Measurements from ENCODE around the gene RCAN2. TPM values are rescaled to one million over a fixed set of nuclear protein-coding genes. Genes with fewer than 3 reads are reported as not detected.

Gene RCAN2
- total RNA-seq, 1 experiment from 2014 or later: not detected

DNA sequence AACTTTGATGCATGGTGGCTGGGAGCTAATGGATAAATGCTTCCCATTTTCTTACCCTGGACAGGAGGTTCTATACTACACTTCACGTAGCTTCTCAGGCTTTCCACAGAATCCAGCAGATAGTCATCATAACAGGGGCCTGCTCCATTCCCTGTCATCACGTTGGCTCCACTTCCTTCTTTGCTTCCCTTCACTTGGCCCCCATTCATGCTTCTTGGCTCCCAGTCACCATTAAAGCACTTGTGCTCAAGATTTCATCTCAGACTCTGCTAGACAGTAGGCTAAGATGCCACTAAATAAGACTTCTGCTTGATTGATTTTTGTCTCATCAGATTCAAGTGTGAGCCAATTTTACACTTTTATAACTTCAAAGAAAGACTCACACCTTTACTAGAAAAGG, 186.0 kb downstream of the RCAN2 start:
- H3K9me3 ChIP-seq (ENCODE audit: low read depth, low read length, poor library complexity, severe bottlenecking): no peaks in the 10 kb centered on the region
- ChIA-PET CTCF (no interaction called here), POLR2A (ENCODE audit: low non-redundant PET) (no interaction called here)
- H3K4me1 ChIP-seq (ENCODE audit: insufficient read depth, low read length, poor library complexity, severe bottlenecking): no peaks in the 10 kb centered on the region
- no TSS peak for BruUV-seq (replicated peaks)
- H3K27ac ChIP-seq (ENCODE audit: low read depth, low read length, poor library complexity, severe bottlenecking): no peak overlapping the region
- no peaks in the 10 kb centered on the region for H3K36me3 ChIP-seq (ENCODE audit: insufficient read depth, low read length, poor library complexity, severe bottlenecking)
- intact Hi-C loops (cut with micrococcal nuclease; ENCODE audit: unreplicated experiment): no loop called here
- DNase-seq (ENCODE audit: low spot score): no peak
- H3K27me3 ChIP-seq (replicated peaks; ENCODE audit: insufficient read depth, low read depth, low read length, poor library complexity): peaks cover 7% of the 10 kb centered on the region
- no peak overlapping the region for H3K4me3 ChIP-seq (ENCODE audit: low read depth, low read length, poor library complexity, severe bottlenecking)
- no peak for TF ChIP-seq EZH2 (IDR thresholded peaks at IDR 0.05; ENCODE audit: borderline replicate concordance, low read depth, low read length, poor library complexity, severe bottlenecking)
- TF ChIP-seq, protein P1, sequence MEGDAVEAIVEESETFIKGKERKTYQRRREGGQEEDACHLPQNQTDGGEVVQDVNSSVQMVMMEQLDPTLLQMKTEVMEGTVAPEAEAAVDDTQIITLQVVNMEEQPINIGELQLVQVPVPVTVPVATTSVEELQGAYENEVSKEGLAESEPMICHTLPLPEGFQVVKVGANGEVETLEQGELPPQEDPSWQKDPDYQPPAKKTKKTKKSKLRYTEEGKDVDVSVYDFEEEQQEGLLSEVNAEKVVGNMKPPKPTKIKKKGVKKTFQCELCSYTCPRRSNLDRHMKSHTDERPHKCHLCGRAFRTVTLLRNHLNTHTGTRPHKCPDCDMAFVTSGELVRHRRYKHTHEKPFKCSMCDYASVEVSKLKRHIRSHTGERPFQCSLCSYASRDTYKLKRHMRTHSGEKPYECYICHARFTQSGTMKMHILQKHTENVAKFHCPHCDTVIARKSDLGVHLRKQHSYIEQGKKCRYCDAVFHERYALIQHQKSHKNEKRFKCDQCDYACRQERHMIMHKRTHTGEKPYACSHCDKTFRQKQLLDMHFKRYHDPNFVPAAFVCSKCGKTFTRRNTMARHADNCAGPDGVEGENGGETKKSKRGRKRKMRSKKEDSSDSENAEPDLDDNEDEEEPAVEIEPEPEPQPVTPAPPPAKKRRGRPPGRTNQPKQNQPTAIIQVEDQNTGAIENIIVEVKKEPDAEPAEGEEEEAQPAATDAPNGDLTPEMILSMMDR (conservative IDR thresholded peaks at IDR 0.05; ENCODE audit: low read depth, low read length): no peak

DNA sequence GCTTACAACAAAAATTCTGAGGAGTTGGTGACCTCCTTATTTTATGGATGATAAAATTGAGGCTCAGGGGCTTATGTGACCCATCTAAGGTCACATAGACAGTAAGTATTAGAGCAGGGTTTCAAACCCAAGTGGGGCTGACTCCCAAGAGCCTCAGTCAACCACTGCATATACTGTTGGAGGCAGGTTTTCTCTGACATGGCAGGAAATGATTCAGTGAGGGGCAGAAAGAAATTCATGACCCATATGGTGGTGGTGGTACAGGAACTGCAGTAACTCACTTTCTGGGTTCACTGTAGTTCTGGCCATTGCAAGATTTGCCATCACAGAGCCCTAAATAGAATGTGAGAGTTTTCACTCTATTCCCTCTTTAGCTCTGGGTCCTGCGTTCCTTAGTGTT, 188.4 kb downstream of the RCAN2 start:
- Histone ChIP-seq H3K4me3 (ENCODE audit: low read depth, low read length, poor library complexity, severe bottlenecking) (no peak overlapping the region), H3K36me3 (ENCODE audit: insufficient read depth, low read length, poor library complexity, severe bottlenecking) (no peaks in the 10 kb centered on the region), H3K4me1 (ENCODE audit: insufficient read depth, low read length, poor library complexity, severe bottlenecking) (no peaks in the 10 kb centered on the region), H3K9me3 (ENCODE audit: low read depth, low read length, poor library complexity, severe bottlenecking) (no peaks in the 10 kb centered on the region), H3K27ac (ENCODE audit: low read depth, low read length, poor library complexity, severe bottlenecking) (no peak overlapping the region), H3K27me3 (replicated peaks; ENCODE audit: insufficient read depth, low read depth, low read length, poor library complexity) (peaks cover 4% of the 10 kb centered on the region)
- intact Hi-C loops (cut with micrococcal nuclease; ENCODE audit: unreplicated experiment): no loop called here
- BruUV-seq (replicated peaks): no TSS peak
- POLR2A ChIA-PET (ENCODE audit: low non-redundant PET): no interaction called here
- TF ChIP-seq EZH2 (IDR thresholded peaks at IDR 0.05; ENCODE audit: borderline replicate concordance, low read depth, low read length, poor library complexity, severe bottlenecking): no peak
- TF ChIP-seq, protein P1 (conservative IDR thresholded peaks at IDR 0.05; ENCODE audit: low read depth, low read length): no peak
- CTCF ChIA-PET: no interaction called here
- DNase-seq (ENCODE audit: low spot score): no peak

DNA sequence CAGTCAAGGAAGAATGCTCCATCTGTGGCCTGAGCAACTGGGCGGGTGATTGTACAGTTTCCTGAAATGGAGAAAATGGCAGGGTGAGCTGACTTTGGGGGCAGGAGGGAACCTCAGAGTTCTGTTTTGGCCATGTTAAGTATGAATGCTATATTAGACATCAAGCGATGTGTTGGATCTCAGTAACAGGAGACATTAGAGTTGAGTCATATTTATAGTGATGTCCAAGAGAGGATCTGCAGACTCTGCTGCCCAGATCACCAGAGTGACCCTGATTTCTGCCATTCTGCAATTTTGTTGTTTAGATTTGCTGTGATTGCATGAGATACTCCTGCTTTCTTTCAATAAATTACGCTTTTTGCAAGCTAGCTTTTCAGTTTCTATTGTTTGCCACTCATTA, 189.1 kb downstream of the RCAN2 start:
- H3K9me3 ChIP-seq (ENCODE audit: low read depth, low read length, poor library complexity, severe bottlenecking): no peaks in the 10 kb centered on the region
- no peak overlapping the region for H3K4me3 ChIP-seq (ENCODE audit: low read depth, low read length, poor library complexity, severe bottlenecking)
- ChIA-PET CTCF (no interaction called here), POLR2A (ENCODE audit: low non-redundant PET) (no interaction called here)
- no TSS peak for BruUV-seq (replicated peaks)
- no peak overlapping the region for H3K27ac ChIP-seq (ENCODE audit: low read depth, low read length, poor library complexity, severe bottlenecking)
- no peaks in the 10 kb centered on the region for H3K4me1 ChIP-seq (ENCODE audit: insufficient read depth, low read length, poor library complexity, severe bottlenecking)
- intact Hi-C loops (cut with micrococcal nuclease; ENCODE audit: unreplicated experiment): no loop called here
- TF ChIP-seq, protein P1 (conservative IDR thresholded peaks at IDR 0.05; ENCODE audit: low read depth, low read length): no peak
- no peaks in the 10 kb centered on the region for H3K36me3 ChIP-seq (ENCODE audit: insufficient read depth, low read length, poor library complexity, severe bottlenecking)
- DNase-seq (ENCODE audit: low spot score): no peak
- peaks cover 4% of the 10 kb centered on the region for H3K27me3 ChIP-seq (replicated peaks; ENCODE audit: insufficient read depth, low read depth, low read length, poor library complexity)

Data from A673 (cell line).